GM13976 (cell line): Measurements from ENCODE around the gene HES7.

Experiments used
- DNase-seq: peaks from one replicate; pipeline ENCODE4 v3.0.0; 2012; ENCODE audit warnings: low spot score
- CTCF ChIP-seq: IDR thresholded peaks from 2 replicates; pipeline ENCODE4 v1.5.1; 2012; ENCODE audit warnings: borderline replicate concordance, mild to moderate bottlenecking; ENCODE audit not compliant: insufficient read depth; ENCODE audit errors: extremely low read depth, missing control alignments, control extremely low read depth
- in situ Hi-C: fragments of 300-500 bp; cut with MboI; formaldehyde crosslinking; loops from one replicate; pipeline ENCODE4 v1.12.0; 2022; ENCODE audit warnings: low sequenced_read_pairs, mixed read lengths, inconsistent platforms; ENCODE audit not compliant: unreplicated experiment

Gene HES7

GRCh38 chr17:8137645-8138373, 13.9 kb upstream of the HES7 start:
- DNase-seq, result no peak
- in situ Hi-C loops, result no loop called here

GRCh38 chr17:8133941-8134340, 10.0 kb upstream of the HES7 start:
- in situ Hi-C loops, result no loop called here
- TF ChIP-seq CTCF, result no peak
- no peak for DNase-seq

More at GRCh38 chr17:8137645-8138373, 13.9 kb upstream of the HES7 start:
- TF ChIP-seq CTCF, result no peak

GRCh38 chr17:8133399-8133798, 9.5 kb upstream of the HES7 start:
- no peak for DNase-seq
- in situ Hi-C loops, result no loop called here
- TF ChIP-seq CTCF, result no peak

- TF ChIP-seq CTCF, result no peak
- no peak for DNase-seq
- in situ Hi-C loops, result no loop called here
Observed at GRCh38 chr17:8131844-8132441, 8.0 kb upstream of the HES7 start.

GRCh38 chr17:8128125-8128784, 4.3 kb upstream of the HES7 start:
- no peak for DNase-seq
- in situ Hi-C loops, result no loop called here

More at GRCh38 chr17:8128125-8128784, 4.3 kb upstream of the HES7 start:
- TF ChIP-seq CTCF, result no peak
